ENCODE measurements around the gene CDK17. TPM values are rescaled to one million over a fixed set of nuclear protein-coding genes. Genes with fewer than 3 reads are reported as not detected.

The CDK17 gene
- total RNA-seq, 1 donor from 2014 or later, result 46.7 TPM

DNA sequence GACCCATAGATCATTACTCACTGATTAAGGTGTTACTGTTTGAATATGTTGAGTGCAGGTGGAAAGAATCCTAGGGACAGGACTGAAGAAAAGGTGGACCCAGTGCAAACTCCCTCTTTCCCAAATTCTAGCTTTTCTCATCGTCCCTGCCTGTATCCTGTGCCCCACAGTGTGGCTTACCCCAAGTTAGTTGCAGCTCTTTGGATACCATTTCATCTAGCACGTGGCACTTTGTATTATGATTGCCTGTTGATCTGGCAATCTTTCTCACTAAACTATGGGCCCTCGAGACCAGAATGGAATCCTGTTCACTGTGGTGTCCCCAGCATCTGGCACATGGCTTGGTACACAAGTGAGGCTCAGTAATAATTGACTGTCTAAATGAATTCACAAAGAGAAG is 139.6 kb downstream of the CDK17 start:
- H3K27me3 Mint-ChIP-seq (ENCODE audit: unreplicated experiment), result peaks cover 5% of the 10 kb centered on the region
- H3K36me3 Mint-ChIP-seq (ENCODE audit: unreplicated experiment), result no peaks in the 10 kb centered on the region
- no peak overlapping the region for H3K4me3 Mint-ChIP-seq (ENCODE audit: unreplicated experiment)
- TF ChIP-seq, protein P1, sequence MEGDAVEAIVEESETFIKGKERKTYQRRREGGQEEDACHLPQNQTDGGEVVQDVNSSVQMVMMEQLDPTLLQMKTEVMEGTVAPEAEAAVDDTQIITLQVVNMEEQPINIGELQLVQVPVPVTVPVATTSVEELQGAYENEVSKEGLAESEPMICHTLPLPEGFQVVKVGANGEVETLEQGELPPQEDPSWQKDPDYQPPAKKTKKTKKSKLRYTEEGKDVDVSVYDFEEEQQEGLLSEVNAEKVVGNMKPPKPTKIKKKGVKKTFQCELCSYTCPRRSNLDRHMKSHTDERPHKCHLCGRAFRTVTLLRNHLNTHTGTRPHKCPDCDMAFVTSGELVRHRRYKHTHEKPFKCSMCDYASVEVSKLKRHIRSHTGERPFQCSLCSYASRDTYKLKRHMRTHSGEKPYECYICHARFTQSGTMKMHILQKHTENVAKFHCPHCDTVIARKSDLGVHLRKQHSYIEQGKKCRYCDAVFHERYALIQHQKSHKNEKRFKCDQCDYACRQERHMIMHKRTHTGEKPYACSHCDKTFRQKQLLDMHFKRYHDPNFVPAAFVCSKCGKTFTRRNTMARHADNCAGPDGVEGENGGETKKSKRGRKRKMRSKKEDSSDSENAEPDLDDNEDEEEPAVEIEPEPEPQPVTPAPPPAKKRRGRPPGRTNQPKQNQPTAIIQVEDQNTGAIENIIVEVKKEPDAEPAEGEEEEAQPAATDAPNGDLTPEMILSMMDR (IDR thresholded peaks at IDR 0.05; ENCODE audit: partially characterized antibody, unreplicated experiment), result no peak
- no peak for DNase-seq
- H3K9me3 Mint-ChIP-seq (ENCODE audit: unreplicated experiment), result no peaks in the 10 kb centered on the region
- H3K4me1 Mint-ChIP-seq (ENCODE audit: low read depth, unreplicated experiment), result peaks cover 2% of the 10 kb centered on the region
- no peak overlapping the region for H3K27ac Mint-ChIP-seq (ENCODE audit: unreplicated experiment)

DNA sequence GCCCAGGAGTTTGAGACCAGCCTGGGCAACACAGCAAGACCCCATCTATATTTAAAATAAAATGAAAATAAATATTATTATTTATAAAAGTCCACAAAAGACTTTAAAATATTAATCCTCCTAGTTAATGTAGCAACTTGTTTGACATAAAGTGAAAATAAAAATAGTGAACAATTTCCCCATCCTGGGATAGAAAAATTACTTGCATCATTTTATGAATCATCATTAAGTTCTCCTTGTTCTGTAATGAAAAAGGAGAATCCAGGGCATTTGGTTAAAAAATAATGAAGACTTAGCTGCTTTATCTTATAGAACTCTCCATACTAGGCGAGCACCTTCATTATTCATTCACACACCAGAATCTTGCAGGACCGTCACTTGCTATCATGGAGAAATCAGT is 140.0 kb downstream of the CDK17 start:
- Mint-ChIP-seq H3K27ac (ENCODE audit: unreplicated experiment) (no peak overlapping the region), H3K4me1 (ENCODE audit: low read depth, unreplicated experiment) (peaks cover 2% of the 10 kb centered on the region), H3K4me3 (ENCODE audit: unreplicated experiment) (no peak overlapping the region), H3K36me3 (ENCODE audit: unreplicated experiment) (no peaks in the 10 kb centered on the region), H3K27me3 (ENCODE audit: unreplicated experiment) (peaks cover 7% of the 10 kb centered on the region), H3K9me3 (ENCODE audit: unreplicated experiment) (no peaks in the 10 kb centered on the region)
- TF ChIP-seq, protein P1 (IDR thresholded peaks at IDR 0.05; ENCODE audit: partially characterized antibody, unreplicated experiment), result no peak
- no peak for DNase-seq

DNA sequence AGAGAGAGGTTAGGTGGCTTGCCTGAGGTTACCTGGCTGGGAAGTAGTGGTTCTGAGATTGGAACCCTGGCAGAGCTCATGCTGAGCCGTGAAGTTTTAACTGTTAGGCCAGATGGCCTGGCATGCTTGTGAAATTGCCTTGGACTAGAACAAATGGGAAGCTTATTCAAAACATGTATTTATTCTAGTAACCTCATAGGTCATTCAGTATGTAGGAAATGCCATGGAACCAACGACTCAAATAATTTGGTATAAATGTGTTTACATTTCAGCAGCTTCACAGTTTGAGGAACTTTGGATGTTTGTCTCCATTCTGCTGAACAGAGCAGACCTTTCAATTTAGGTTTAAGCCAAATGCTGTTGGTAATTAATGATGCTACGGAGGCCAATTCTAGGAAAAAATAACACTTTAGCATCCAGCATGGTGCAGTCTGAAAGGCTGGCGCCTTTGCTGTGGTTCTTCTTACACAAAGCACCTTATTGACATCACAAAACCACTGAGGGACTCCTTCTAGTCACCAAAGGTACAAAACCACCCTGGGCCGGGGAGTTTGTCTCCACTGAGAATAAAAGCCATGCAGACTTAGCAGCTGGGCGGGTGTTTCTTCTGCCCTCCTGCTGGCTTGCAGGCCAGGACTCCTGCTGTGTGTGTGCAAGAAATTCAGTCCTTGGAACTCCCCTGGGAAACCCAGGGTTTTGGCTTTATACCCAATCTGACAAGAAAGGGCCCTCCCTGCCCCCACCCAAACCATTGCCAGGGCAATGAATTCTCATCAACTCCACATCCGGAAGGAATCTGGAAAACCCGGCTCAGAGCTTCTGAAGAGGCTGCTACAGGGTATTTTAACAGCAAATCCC is 141.9 kb downstream of the CDK17 start:
- H3K36me3 Mint-ChIP-seq (ENCODE audit: unreplicated experiment), result peaks cover 4% of the 10 kb centered on the region
- TF ChIP-seq, protein P1 (IDR thresholded peaks at IDR 0.05; ENCODE audit: partially characterized antibody, unreplicated experiment), result no peak
- peaks cover 2% of the 10 kb centered on the region for H3K4me1 Mint-ChIP-seq (ENCODE audit: low read depth, unreplicated experiment)
- H3K4me3 Mint-ChIP-seq (ENCODE audit: unreplicated experiment), result no peak overlapping the region
- H3K27ac Mint-ChIP-seq (ENCODE audit: unreplicated experiment), result peak overlapping the region; percentile 43
- peaks cover 3% of the 10 kb centered on the region for H3K27me3 Mint-ChIP-seq (ENCODE audit: unreplicated experiment)
- H3K9me3 Mint-ChIP-seq (ENCODE audit: unreplicated experiment), result peaks cover 2% of the 10 kb centered on the region
- no peak for DNase-seq

DNA sequence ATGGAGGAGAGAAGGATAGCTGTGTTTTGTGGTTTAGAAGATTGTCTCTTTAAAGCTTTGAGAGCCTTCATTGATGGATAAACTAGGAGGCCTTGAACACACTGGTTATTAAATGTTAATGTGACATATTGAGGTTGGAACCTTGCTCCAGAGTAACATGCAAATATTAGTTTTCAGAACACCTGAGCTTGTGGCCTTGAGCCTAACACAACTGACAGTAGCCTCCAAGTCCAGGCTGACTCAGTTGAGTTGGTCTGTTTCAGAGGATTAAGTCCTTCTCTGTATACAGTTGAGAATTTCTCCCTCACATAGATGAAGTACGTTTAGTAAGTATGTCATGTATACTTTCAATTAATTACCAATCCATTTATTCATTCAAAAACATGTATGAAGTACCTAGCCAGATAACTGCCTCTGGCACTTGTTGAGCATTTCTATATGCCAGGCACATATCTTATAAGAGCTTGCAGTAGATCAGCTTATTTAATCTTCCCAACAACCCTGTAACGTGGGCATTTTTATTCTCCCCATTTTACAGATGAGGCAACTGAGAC is 142.6 kb downstream of the CDK17 start:
- Mint-ChIP-seq H3K4me3 (ENCODE audit: unreplicated experiment) (no peak overlapping the region), H3K27ac (ENCODE audit: unreplicated experiment) (no peak overlapping the region), H3K9me3 (ENCODE audit: unreplicated experiment) (peaks cover 2% of the 10 kb centered on the region), H3K4me1 (ENCODE audit: low read depth, unreplicated experiment) (peaks cover 2% of the 10 kb centered on the region), H3K27me3 (ENCODE audit: unreplicated experiment) (peaks cover 2% of the 10 kb centered on the region), H3K36me3 (ENCODE audit: unreplicated experiment) (peaks cover 4% of the 10 kb centered on the region)
- TF ChIP-seq, protein P1 (IDR thresholded peaks at IDR 0.05; ENCODE audit: partially characterized antibody, unreplicated experiment), result no peak
- DNase-seq, result no peak

All from glutamatergic neuron (in vitro differentiated cells).